Naive thymus-derived CD8-positive, alpha-beta T cell (primary cell): ENCODE data around the gene ANLN. TPM values are rescaled to one million over a fixed set of nuclear protein-coding genes. Genes with fewer than 3 reads are reported as not detected.
A peak's percentile ranks its signal among the peaks of the same experiment; 100 is the strongest.
"Not testable (repeated sequence)": the region's sequence is repeated elsewhere in the genome, so short reads cannot be mapped to it uniquely, and the experiment has no call there.

Experiments
- ATAC-seq, 2 donors: fragments of 150-1000 bp; cut with Tn5 transposase in 1 of 2; sonication (Bioruptor Pico), chemical (Tn5 transposase) in 1 of 2; 1 replicate in 1 of 2; 2 replicates in 1 of 2; pipeline ENCODE4 v1.10.0; 2021; ENCODE audit warnings: mild to moderate bottlenecking in 2 of 2, moderate library complexity in 2 of 2
- POLR2A ChIA-PET: fragments of 350-600 bp; sonication (Branson Sonifier 250); formaldehyde crosslinking; loops from one replicate; lab custom pipeline; 2021; ENCODE audit warnings: antibody characterized with exemption; lab: Charles Lee
- DNase-seq, 10 donors: peaks; one replicate each; pipeline versions ENCODE4 v3.0.0 to v3.0.0-alpha.2; 2020 to 2022
- H3K27ac Mint-ChIP-seq, 10 donors: one replicate each; pipeline ENCODE4 v1.8.0; 2020 to 2022; ENCODE audit warnings: mild to moderate bottlenecking in 10 of 10, mixed read lengths in 10 of 10, moderate library complexity in 4 of 10, inconsistent platforms in 1 of 10
- H3K27me3 Mint-ChIP-seq, 5 donors: one replicate each; pipeline ENCODE4 v1.8.0; 2021 to 2022; ENCODE audit warnings: mixed read lengths in 5 of 5
- H3K36me3 Mint-ChIP-seq, 3 donors: one replicate each; pipeline ENCODE4 v1.8.0; 2020 to 2022; ENCODE audit warnings: mixed read lengths in 3 of 3, mild to moderate bottlenecking in 2 of 3, inconsistent platforms in 1 of 3
- H3K4me1 Mint-ChIP-seq, 4 donors: one replicate each; pipeline ENCODE4 v1.8.0; 2021 to 2022; ENCODE audit warnings: mixed read lengths in 4 of 4
- H3K4me3 Mint-ChIP-seq, 10 donors: one replicate each; pipeline ENCODE4 v1.8.0; 2020 to 2022; ENCODE audit warnings: mild to moderate bottlenecking in 10 of 10, mixed read lengths in 10 of 10, moderate library complexity in 6 of 10, inconsistent platforms in 1 of 10
- H3K9me3 Mint-ChIP-seq, 9 donors: one replicate each; pipeline ENCODE4 v1.8.0; 2020 to 2022; ENCODE audit warnings: mixed read lengths in 9 of 9, mild to moderate bottlenecking in 3 of 9, inconsistent platforms in 1 of 9, moderate library complexity in 1 of 9
- polyA plus RNA-seq, 3 donors: library from polyadenylated mRNA; unstranded; fragments of 300-500 nt; fragmentation: Illumina TruSeq; gene quantifications; one replicate each; pipeline ENCODE4 v1.2.3, GENCODE V29; 2021
- total RNA-seq, 8 experiments: library from RNA in 2 of 8; stranded (reverse) in 2 of 8; gene quantifications; one replicate each; pipeline ENCODE4 v1.2.3 and lab custom pipeline; 2021 to 2026

ANLN gene
- total and polyA plus RNA-seq, 5 experiments from 2014 or later: 0.36 to 0.47 TPM; not detected in 3

DNA sequence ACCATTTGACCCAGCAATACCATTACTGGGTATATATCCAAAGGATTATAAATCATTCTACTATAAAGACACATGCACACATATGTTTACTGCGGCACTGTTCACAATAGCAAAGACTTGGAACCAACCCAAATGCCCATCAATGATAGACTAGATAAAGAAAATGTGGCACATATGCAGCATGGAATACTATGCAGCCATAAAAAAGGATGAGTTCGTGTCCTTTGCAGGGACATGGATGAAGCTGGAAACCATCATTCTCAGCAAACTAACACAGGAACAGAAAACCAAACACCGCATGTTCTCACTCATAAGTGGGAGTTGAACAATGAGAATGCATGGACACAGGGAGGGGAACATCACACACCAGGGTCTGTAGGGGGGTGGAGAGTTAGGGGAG is 6.4 kb upstream of the ANLN start:
- not testable (repeated sequence) for ATAC-seq, H3K4me3 Mint-ChIP-seq
- peaks cover 15 to 22% (median 19%) of the 10 kb centered on the region in 4 donors for H3K4me1 Mint-ChIP-seq

DNA sequence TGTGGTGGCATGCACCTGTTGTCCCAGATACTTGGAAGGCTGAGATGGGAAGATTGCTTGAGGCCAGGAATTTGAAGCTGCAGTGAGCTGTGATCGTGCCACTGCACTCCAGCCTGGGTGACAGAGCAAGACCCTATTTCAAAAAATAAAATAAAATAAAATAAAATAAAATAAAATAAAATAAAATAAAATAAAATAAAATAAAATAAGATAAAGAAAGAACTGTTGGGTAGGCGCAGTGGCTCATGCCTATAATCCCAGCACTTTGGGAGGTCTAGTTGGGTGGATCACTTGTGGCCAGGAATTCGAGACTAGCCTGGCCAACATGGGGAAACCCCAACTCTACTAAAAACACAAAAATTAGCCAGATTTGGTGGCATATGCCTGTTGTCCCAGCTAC is 4.0 kb upstream of the ANLN start:
- H3K27me3 Mint-ChIP-seq, POLR2A ChIA-PET, ATAC-seq, H3K36me3 Mint-ChIP-seq, H3K4me3 Mint-ChIP-seq, DNase-seq, H3K9me3 Mint-ChIP-seq: not testable (repeated sequence)
- Mint-ChIP-seq H3K27ac (peak overlapping the region in 3 of 10 donors; percentile 33 to 63 (median 48)), H3K4me1 (peaks cover 7 to 10% (median 10%) of the 10 kb centered on the region in 4 donors)

More for the DNA sequence above, 6.4 kb upstream of the ANLN start:
- H3K36me3 Mint-ChIP-seq, H3K27ac Mint-ChIP-seq, DNase-seq, H3K27me3 Mint-ChIP-seq, POLR2A ChIA-PET: not testable (repeated sequence)
- peaks cover 0 to 15% (median 8%) of the 10 kb centered on the region in 9 donors for H3K9me3 Mint-ChIP-seq

DNA sequence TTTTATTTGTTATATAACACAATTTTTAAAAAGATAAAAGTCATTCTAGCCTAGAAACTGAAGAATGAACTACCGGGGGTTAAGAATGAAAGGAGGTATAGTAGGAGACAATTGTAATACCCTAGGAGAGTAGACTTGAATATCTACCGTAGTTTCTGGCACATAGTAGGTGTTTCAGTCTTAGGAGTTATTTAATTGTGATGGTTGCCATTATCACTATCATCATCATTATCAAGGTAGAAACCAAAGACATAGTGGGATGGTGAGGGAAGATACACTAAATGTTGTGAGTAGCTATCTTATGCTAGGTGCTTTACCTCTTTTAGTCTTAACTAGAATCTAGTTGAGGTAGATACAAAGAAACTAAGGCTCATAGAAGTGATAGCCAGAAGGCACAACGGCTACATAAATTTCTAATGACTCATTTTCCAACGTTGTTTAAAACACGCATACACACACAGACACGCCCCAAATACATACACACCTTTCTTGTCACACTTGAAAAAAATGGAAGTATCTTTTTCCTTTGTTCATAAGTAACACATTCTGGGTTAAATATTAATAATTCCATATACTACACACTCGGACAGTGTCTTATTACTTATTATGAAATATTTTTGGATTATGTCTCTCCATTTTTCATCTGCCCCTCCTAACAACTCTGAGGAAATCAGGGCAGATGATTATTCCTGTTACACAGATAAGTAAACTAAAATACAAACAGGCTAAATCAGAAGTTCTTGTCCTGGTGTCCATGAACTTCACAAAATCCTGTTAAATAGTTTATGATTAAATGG is 2.0 kb upstream of the ANLN start:
- Mint-ChIP-seq H3K9me3 (no peaks in the 10 kb centered on the region), H3K27me3 (no peaks in the 10 kb centered on the region), H3K4me1 (peaks cover 10 to 26% (median 20%) of the 10 kb centered on the region in 4 donors), H3K36me3 (no peaks in the 10 kb centered on the region), H3K27ac (peak overlapping the region in 5 of 10 donors; percentile 2 to 74 (median 25)), H3K4me3 (peak overlapping the region in 1 of 10 donors; percentile 33)
- POLR2A ChIA-PET: interaction anchor here (0.5 to 4.5 kb wide), 3 partner anchors 9 to 701 kb away, joined by 3 to 26 read pairs (median 18); a partner anchor contains a TSS
- DNase-seq (no peak), ATAC-seq (no peak)

DNA sequence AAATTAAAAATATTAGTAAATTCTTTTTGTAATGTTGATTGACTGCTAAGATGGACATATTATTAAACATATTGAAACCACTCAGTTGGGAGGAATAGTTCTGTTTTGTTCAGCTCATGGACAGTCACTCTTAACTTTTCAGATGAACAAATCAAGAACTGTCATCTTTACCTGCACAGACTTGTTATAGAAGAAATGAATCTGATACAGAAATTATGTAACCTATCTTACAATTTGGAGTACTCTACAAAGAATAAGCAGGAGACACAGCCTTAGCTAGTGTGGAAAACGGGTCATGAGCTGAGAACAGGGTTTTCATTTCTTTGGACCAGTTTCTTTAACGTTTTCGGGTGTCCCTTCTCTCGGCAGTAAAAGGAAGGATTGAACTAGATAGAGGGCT is 1.2 kb upstream of the ANLN start:
- H3K4me1 Mint-ChIP-seq: peaks cover 10 to 26% (median 20%) of the 10 kb centered on the region in 4 donors
- no peaks in the 10 kb centered on the region for H3K36me3 Mint-ChIP-seq
- H3K27ac Mint-ChIP-seq: peak overlapping the region in 9 of 10 donors; percentile 48 to 93 (median 81)
- POLR2A ChIA-PET: interaction anchor here (0.5 to 4.5 kb wide), 3 partner anchors 10 to 702 kb away, joined by 3 to 26 read pairs (median 18); a partner anchor contains a TSS
- DNase-seq (no peak), ATAC-seq (peak in 1 of 2 donors; percentile 4)
- peak overlapping the region; percentile 50 to 87 (median 67) for H3K4me3 Mint-ChIP-seq
- H3K9me3 Mint-ChIP-seq: no peaks in the 10 kb centered on the region
- peaks cover 0 to 3% (median 0%) of the 10 kb centered on the region in 5 donors for H3K27me3 Mint-ChIP-seq

DNA sequence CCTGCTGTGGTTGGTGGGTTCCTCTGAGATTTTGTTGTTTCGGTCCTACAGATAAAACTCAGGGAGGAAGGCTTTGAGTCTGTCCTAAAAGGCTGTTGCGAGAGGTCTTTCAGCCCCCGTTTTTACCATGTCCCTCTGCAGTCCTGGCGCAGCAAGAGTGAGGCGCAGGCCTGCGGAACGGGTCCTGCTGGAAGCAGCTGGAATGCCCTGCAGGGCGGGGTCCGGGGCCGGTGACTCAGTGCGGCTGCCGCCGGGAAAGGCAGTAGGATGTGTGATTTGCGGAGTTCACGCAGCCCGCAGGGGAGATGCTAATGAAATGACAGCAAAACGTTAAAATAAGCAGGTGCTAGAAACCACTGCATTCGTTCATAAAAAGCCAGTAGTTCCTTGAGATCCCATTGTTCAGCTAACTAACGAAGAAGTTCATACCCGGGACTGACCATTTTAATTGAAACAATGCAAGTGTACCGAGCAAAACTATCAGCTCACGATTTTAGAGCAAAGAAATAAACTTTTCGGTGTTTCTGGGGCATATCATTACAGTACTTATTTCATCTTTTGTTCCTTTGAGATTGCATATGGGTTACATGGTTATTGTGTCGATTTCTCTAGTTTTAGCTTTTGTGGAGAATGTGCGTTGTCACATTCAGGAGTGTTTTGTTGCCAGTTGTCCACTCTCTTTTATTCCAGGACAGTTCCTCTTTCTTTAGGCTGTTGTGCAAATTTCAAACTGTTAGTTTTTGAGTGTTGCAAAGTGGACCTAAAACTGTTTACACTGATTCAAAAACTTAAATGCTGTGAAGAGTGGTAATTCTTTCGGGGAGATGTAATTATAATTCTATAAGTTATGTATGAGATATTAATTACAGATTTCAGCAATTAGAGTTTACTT is 783 bp downstream of the ANLN start:
- no peaks in the 10 kb centered on the region for H3K9me3 Mint-ChIP-seq
- peak overlapping the region; percentile 75 to 88 (median 84) for H3K4me3 Mint-ChIP-seq
- peak overlapping the region; percentile 17 to 90 (median 70) for H3K27ac Mint-ChIP-seq
- H3K27me3 Mint-ChIP-seq: peaks cover 2 to 24% (median 3%) of the 10 kb centered on the region in 5 donors
- DNase-seq (peak in 7 of 10 donors; percentile 13 to 41 (median 26)), ATAC-seq (peak; percentile 11 to 43)
- H3K4me1 Mint-ChIP-seq: peaks cover 10 to 28% (median 20%) of the 10 kb centered on the region in 4 donors
- POLR2A ChIA-PET: interaction anchor here (1.3 to 4.5 kb wide), 5 partner anchors 11 to 963 kb away, joined by 3 to 26 read pairs (median 7); a partner anchor contains a TSS
- H3K36me3 Mint-ChIP-seq: no peaks in the 10 kb centered on the region

DNA sequence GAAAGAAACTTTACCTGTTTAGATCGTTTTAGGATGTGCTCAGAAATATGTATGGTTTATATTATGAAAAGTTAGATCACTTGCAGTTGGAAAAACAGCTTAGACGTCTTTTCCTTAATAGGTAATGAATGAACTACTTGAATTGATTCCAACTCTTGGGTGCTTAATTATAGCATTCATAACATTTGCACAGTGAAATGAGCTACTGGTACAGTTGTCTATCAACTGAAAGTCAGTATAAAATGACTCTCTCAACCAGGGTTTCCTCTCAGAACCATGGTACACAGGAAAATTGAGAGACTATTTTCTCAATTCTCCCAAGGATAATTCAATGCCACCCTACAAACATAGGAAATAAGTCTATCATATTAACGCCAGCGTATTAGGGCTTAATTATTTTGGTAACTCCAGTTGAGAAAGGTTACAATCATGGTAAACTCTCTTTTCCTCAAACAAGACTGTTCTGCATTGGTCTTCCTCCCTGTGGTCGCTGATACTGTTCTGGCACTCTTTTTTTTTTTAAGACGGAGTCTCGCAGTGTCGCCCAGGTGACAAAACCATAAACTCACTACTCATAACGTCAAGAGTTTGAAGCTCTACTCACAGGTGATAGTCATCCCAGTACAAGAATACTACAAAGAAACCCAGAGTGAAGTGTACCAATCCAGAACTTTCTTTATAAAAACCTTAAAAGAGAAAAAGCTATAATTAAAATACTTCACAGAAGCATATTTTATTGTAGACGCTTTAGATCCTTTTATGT is 2.0 kb downstream of the ANLN start:
- Mint-ChIP-seq H3K36me3 (no peaks in the 10 kb centered on the region), H3K4me1 (peaks cover 10 to 28% (median 20%) of the 10 kb centered on the region in 4 donors), H3K4me3 (peak overlapping the region in 8 of 10 donors; percentile 0 to 88 (median 16)), H3K9me3 (no peaks in the 10 kb centered on the region), H3K27me3 (peaks cover 2 to 26% (median 5%) of the 10 kb centered on the region in 5 donors), H3K27ac (peak overlapping the region in 2 of 10 donors; percentile 24 to 46)
- peak in 1 of 2 donors; percentile 34 for ATAC-seq
- POLR2A ChIA-PET: interaction anchor here (0.6 to 4.5 kb wide), 4 partner anchors 20 to 552 kb away, joined by 3 to 26 read pairs (median 4); a partner anchor contains a TSS
- DNase-seq: peak in 1 of 10 donors; percentile 20

DNA sequence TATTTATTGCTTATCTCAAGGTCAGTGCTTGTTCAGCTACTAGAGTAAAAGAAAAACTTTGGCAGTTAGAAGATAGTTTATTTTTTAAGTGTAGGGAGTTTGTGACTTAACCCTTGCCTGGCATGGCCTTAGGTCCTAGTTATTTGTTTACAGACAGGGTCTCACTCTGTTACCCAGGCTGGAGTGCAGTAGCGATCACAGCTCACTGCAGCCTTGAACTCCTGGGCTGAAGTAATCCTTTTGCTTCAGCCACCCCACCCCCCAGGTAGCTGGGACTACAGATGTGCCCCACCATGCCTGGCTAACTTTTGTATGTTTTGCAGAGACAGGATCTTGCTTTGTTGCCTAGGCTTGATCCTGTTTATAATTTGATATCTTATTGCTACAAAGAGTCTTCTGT is 4.2 kb downstream of the ANLN start:
- Mint-ChIP-seq H3K27me3 (peaks cover 2 to 33% (median 5%) of the 10 kb centered on the region in 5 donors), H3K4me3 (no peak overlapping the region), H3K27ac (no peak overlapping the region), H3K36me3 (no peaks in the 10 kb centered on the region), H3K9me3 (no peaks in the 10 kb centered on the region), H3K4me1 (peaks cover 10 to 24% (median 20%) of the 10 kb centered on the region in 4 donors)
- POLR2A ChIA-PET: interaction anchor here (1.5 kb wide), 1 partner anchor 15 kb away, joined by 6 read pairs; no protein-coding TSS in a partner anchor
- DNase-seq (no peak), ATAC-seq (no peak)

DNA sequence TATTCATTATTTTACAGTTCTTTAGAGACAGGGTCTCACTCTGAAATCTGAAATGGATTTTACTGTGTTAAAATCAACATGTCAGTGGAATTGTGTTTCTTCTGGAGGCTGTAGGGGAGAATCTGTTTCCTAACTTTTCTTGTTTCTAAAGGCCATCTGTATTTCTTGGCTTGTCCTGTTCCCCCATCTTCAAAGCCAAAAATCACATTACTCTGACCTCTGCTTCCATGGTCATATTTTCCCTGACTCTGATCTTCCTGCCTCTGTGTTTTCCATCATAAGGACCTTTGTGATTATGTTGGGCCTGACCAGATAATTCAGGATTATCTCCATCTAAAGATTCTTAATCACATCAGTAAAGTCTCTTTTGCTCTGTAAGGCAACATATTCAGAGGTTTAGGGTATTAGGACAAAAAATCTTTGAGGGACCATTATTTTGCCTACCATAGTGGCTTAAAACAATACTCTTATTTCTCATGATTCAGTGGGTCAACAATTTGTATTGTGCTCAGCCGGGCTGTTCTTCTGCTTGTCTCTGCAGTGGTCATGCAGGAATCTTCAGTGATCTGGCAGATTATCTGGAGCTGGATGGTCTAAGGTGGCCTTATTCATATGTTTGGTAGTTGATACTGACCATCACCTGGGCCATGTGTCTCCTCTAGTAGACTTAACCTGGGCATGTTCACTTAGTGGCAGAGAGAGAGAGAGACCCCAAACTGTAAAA is 5.7 kb downstream of the ANLN start:
- Mint-ChIP-seq H3K9me3 (no peaks in the 10 kb centered on the region), H3K4me1 (peaks cover 8 to 23% (median 16%) of the 10 kb centered on the region in 4 donors), H3K36me3 (no peaks in the 10 kb centered on the region), H3K27me3 (peaks cover 2 to 33% (median 5%) of the 10 kb centered on the region in 5 donors), H3K4me3 (no peak overlapping the region), H3K27ac (no peak overlapping the region)
- no peak for DNase-seq
- ATAC-seq: no peak
- POLR2A ChIA-PET: no interaction called here

DNA sequence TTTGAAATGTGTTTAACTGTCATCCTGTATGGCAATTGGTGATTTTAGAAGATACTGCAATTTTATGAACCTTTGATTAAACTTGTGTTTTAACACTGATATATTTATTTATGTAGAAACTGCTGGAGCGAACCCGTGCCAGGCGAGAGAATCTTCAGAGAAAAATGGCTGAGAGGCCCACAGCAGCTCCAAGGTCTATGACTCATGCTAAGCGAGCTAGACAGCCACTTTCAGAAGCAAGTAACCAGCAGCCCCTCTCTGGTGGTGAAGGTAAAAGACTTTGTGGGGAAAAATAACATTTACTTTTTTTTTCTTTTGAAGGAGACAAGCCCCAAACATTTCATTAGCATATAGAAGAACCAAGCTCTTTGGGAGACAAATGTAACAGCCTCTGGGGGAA is 6.5 kb downstream of the ANLN start:
- Mint-ChIP-seq H3K9me3 (no peaks in the 10 kb centered on the region), H3K27ac (peak overlapping the region in 1 of 10 donors; percentile 48), H3K4me3 (no peak overlapping the region), H3K36me3 (no peaks in the 10 kb centered on the region), H3K4me1 (peaks cover 1 to 15% (median 8%) of the 10 kb centered on the region in 4 donors), H3K27me3 (peaks cover 2 to 33% (median 5%) of the 10 kb centered on the region in 5 donors)
- ATAC-seq (peak in 1 of 2 donors; percentile 56), DNase-seq (no peak)
- POLR2A ChIA-PET: no interaction called here

DNA sequence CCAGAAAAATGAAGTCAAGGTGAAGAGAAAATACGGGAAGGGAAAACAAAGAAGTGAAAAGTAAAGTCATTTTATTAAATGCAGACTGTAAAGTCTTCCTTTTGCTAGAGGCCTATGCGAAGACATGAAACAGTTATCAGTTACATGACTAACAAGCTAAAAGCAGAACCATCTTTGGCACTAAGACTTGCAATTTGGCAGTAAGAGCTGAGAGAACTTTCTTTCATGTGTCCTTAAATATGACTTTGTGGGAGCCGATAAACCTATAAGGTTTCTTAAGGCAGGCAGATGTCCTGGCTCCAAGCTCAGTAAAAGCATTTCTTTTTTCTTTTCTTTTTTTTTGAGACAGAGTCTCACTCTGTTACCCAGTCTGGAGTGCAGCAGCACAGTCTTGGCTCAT is 10.4 kb downstream of the ANLN start:
- H3K27ac Mint-ChIP-seq: no peak overlapping the region
- no peaks in the 10 kb centered on the region for H3K36me3 Mint-ChIP-seq
- ATAC-seq (no peak), DNase-seq (no peak)
- H3K27me3 Mint-ChIP-seq: peaks cover 0 to 14% (median 3%) of the 10 kb centered on the region in 5 donors
- no peaks in the 10 kb centered on the region for H3K9me3 Mint-ChIP-seq
- POLR2A ChIA-PET: interaction anchor here (1.7 kb wide), 1 partner anchor 10 kb away, joined by 7 read pairs; the partner anchor contains the start of gene ANLN
- no peak overlapping the region for H3K4me3 Mint-ChIP-seq
- peaks cover 0 to 3% (median 0%) of the 10 kb centered on the region in 4 donors for H3K4me1 Mint-ChIP-seq

DNA sequence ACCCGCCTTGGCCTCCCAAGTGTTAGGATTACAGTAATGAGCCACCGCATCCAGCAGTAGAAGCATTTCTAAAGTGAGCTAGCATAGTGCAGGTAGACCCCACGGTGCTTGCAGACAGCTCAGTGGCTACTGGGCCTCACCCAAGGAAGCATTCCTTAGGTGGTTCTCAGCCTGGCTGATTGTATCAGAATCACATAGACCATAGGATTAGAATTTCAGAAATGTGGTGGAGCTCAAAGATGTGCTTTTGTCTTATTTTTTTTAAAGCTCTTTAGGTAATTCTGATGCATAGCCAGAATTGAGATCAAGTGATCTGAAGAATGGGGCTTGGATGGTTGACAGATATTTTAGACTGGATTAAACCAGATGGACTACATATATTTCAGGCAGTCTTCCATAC is 10.9 kb downstream of the ANLN start:
- Mint-ChIP-seq H3K4me3 (no peak overlapping the region), H3K9me3 (no peaks in the 10 kb centered on the region), H3K27me3 (peaks cover 0 to 8% (median 1%) of the 10 kb centered on the region in 5 donors), H3K27ac (no peak overlapping the region), H3K36me3 (no peaks in the 10 kb centered on the region), H3K4me1 (peaks cover 0 to 6% (median 1%) of the 10 kb centered on the region in 4 donors)
- POLR2A ChIA-PET: interaction anchor here (1.7 kb wide), 1 partner anchor 10 kb away, joined by 7 read pairs; the partner anchor contains the start of gene ANLN
- DNase-seq: no peak
- no peak for ATAC-seq
